Liver (tissue), 9 donors: ENCODE results near the gene ECT2. TPM values are rescaled to one million over a fixed set of nuclear protein-coding genes. Genes with fewer than 3 reads are reported as not detected.

Experiments used
- DNase-seq: peaks from one replicate; pipeline ENCODE4 v3.0.0-alpha.2; 2017; ENCODE audit warnings: low spot score
- H3K27ac ChIP-seq, 2 donors: one replicate each; pipeline ENCODE4 v1.7.0; 2013; ENCODE audit warnings: inconsistent platforms in 2 of 2, low read length in 2 of 2, control low read depth in 1 of 2, low read depth in 1 of 2, mild to moderate bottlenecking in 1 of 2
- H3K27me3 ChIP-seq, 4 donors: one replicate each; pipeline versions ENCODE4 v1.6.1 to v1.7.0; 2013; ENCODE audit warnings: low read length in 3 of 4, inconsistent platforms in 1 of 4, mild to moderate bottlenecking in 1 of 4, moderate library complexity in 1 of 4; ENCODE audit not compliant: control insufficient read depth in 4 of 4, insufficient read depth in 4 of 4
- H3K36me3 ChIP-seq, 4 donors: one replicate each; pipeline versions ENCODE4 v1.6.1 to v1.7.0; 2013; ENCODE audit warnings: low read length in 3 of 4, mild to moderate bottlenecking in 3 of 4, low read depth in 1 of 4, moderate library complexity in 1 of 4; ENCODE audit not compliant: control insufficient read depth in 4 of 4, insufficient read depth in 3 of 4
- H3K4me1 ChIP-seq, 4 donors: one replicate each; pipeline versions ENCODE4 v1.6.1 to v1.7.0; 2013; ENCODE audit warnings: low read length in 3 of 4, mild to moderate bottlenecking in 3 of 4, moderate library complexity in 1 of 4; ENCODE audit not compliant: control insufficient read depth in 4 of 4, insufficient read depth in 4 of 4
- H3K4me3 ChIP-seq, 3 donors: one replicate each; pipeline versions ENCODE4 v1.6.1 to v1.7.0; 2013; ENCODE audit warnings: low read length in 3 of 3, control low read depth in 1 of 3, low read depth in 1 of 3, mild to moderate bottlenecking in 1 of 3
- H3K9ac ChIP-seq, 2 donors: one replicate each; pipeline ENCODE4 v1.7.0; 2013; ENCODE audit warnings: low read length in 2 of 2, mild to moderate bottlenecking in 2 of 2, moderate library complexity in 2 of 2, control low read depth in 1 of 2, low read depth in 1 of 2
- H3K9me3 ChIP-seq, 4 donors: one replicate each; pipeline versions ENCODE4 v1.6.1 to v1.7.0; 2013; ENCODE audit warnings: low read length in 3 of 4; ENCODE audit not compliant: control insufficient read depth in 4 of 4
- EGR1 ChIP-seq, 2 donors: IDR thresholded peaks; 2 replicates each; pipeline ENCODE4 v1.6.1; 2016 to 2018; ENCODE audit warnings: antibody characterized with exemption in 2 of 2, low read depth in 2 of 2
- FOXA1 ChIP-seq: IDR thresholded peaks from 2 replicates; pipeline ENCODE4 v1.6.1; 2016; ENCODE audit warnings: antibody characterized with exemption
- GABPA ChIP-seq, 2 donors: IDR thresholded peaks in 1 of 2; conservative IDR thresholded peaks in 1 of 2; 2 replicates each; pipeline ENCODE4 v1.6.1; 2016; ENCODE audit warnings: antibody characterized with exemption in 2 of 2, mild to moderate bottlenecking in 1 of 2, moderate library complexity in 1 of 2
- HNF4A ChIP-seq, 2 donors: conservative IDR thresholded peaks; 2 replicates each; pipeline ENCODE4 v1.6.1; 2016; ENCODE audit warnings: antibody characterized with exemption in 2 of 2, mild to moderate bottlenecking in 2 of 2
- HNF4G ChIP-seq: IDR thresholded peaks from 2 replicates; pipeline ENCODE4 v1.6.1; 2016; ENCODE audit warnings: antibody characterized with exemption
- JUND ChIP-seq, 2 donors: IDR thresholded peaks; 2 replicates each; pipeline ENCODE4 v1.6.1; 2016; ENCODE audit warnings: antibody characterized with exemption in 2 of 2
- NR2F2 ChIP-seq: IDR thresholded peaks from 2 replicates; pipeline ENCODE4 v1.6.1; 2016; ENCODE audit warnings: antibody characterized with exemption
- RAD21 ChIP-seq, 2 donors: IDR thresholded peaks; 2 replicates each; pipeline ENCODE4 v1.6.1; 2016; ENCODE audit warnings: antibody characterized with exemption in 2 of 2, mild to moderate bottlenecking in 2 of 2
- RXRA ChIP-seq, 2 donors: IDR thresholded peaks; 2 replicates each; pipeline ENCODE4 v1.6.1; 2017 to 2018; ENCODE audit warnings: antibody characterized with exemption in 2 of 2, mild to moderate bottlenecking in 1 of 2
- SP1 ChIP-seq: IDR thresholded peaks from 2 replicates; pipeline ENCODE4 v1.6.1; 2018; ENCODE audit warnings: antibody characterized with exemption, mild to moderate bottlenecking
- TAF1 ChIP-seq: conservative IDR thresholded peaks from 2 replicates; pipeline ENCODE4 v1.6.1; 2016; ENCODE audit warnings: antibody characterized with exemption, mild to moderate bottlenecking
- YY1 ChIP-seq: IDR thresholded peaks from 2 replicates; pipeline ENCODE4 v1.6.1; 2016; ENCODE audit warnings: antibody characterized with exemption, mild to moderate bottlenecking
- WGBS: extraction: QIAGEN DNeasy Blood & Tissue Kit; methylation state at CpG from one replicate; pipeline ENCODE4 v1.1.7; 2013; 5-methylcytosine and 5-hydroxymethylcytosine counted together
- polyA plus RNA-seq, 2 donors: library from polyadenylated mRNA; stranded (reverse) in 1 of 2; unstranded in 1 of 2; fragments of 200-250 nt in 1 of 2; fragments of >200 nt in 1 of 2; fragmentation: Nextera tagmentation in 1 of 2; extraction: Ambion mirVana in 1 of 2; gene quantifications; one replicate each; pipeline versions ENCODE4 v1.2.1 to v1.2.3, GENCODE V29; 2013 to 2015
- total RNA-seq, 2 donors: library from RNA; depleted of rRNA; stranded (reverse); fragments of >200 nt; gene quantifications; one replicate each; pipeline ENCODE4 v1.2.3, GENCODE V29; 2014
- TF ChIP-seq, protein P1 (sequence below): IDR thresholded peaks from 2 replicates; pipeline ENCODE4 v1.6.1; 2016; ENCODE audit warnings: antibody characterized with exemption, mild to moderate bottlenecking
- TF ChIP-seq, protein P2 (sequence below): IDR thresholded peaks from 2 replicates; pipeline ENCODE4 v1.6.1; 2016; ENCODE audit warnings: antibody characterized with exemption
- TF ChIP-seq, protein P3 (sequence below): IDR thresholded peaks from 2 replicates; pipeline ENCODE4 v1.6.1; 2016; ENCODE audit warnings: antibody characterized with exemption
- TF ChIP-seq, protein P4 (sequence below): IDR thresholded peaks from 2 replicates; pipeline ENCODE4 v1.6.1; 2016; ENCODE audit warnings: antibody characterized with exemption
- TF ChIP-seq, protein P5 (sequence below): fragments of 150-350 bp; IDR thresholded peaks from 2 replicates; pipeline ENCODE4 v1.5.1; 2017; ENCODE audit warnings: improper control_type of control experiment, low read depth, low read length; ENCODE audit not compliant: missing input control
- donor health status: healthy.
- donor health status: healthy.
- donor health status: healthy.
- donor health status: healthy.
- donor health status: healthy.

ECT2 gene
- total and polyA plus RNA-seq, 4 donors = 1.5 to 32.4 (median 2.6) TPM

DNA sequence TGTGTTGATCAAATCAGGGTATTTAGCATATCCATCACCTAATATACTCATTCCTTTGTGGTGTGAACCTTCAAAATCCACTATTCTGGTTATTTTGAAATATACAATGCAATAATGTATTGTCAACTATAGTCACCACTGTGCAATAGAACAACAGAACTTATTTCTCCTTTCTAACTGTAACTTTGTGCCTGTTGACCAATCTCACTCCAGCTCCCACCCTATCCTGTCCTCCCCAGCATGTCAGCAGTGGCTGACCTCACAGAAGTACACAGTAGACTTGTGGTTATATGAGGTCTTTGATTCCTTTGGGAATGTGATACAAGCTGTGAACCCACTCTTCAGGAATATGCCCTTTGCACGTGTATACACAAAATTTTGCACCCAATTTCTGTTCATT lies 64.2 kb downstream of the ECT2 start:
- Histone ChIP-seq H3K9ac (no peak overlapping the region), H3K9me3 (no peaks in the 10 kb centered on the region), H3K27me3 (no peaks in the 10 kb centered on the region), H3K4me1 (no peaks in the 10 kb centered on the region), H3K27ac (no peak overlapping the region), H3K36me3 (no peaks in the 10 kb centered on the region), H3K4me3 (no peak overlapping the region)
- TF ChIP-seq GABPA (IDR thresholded peaks at IDR 0.05 in 1 of 2, conservative IDR thresholded peaks at IDR 0.05 in 1 of 2) = no peak
- TF ChIP-seq HNF4A (conservative IDR thresholded peaks at IDR 0.05) = no peak
- TF ChIP-seq, protein P1, sequence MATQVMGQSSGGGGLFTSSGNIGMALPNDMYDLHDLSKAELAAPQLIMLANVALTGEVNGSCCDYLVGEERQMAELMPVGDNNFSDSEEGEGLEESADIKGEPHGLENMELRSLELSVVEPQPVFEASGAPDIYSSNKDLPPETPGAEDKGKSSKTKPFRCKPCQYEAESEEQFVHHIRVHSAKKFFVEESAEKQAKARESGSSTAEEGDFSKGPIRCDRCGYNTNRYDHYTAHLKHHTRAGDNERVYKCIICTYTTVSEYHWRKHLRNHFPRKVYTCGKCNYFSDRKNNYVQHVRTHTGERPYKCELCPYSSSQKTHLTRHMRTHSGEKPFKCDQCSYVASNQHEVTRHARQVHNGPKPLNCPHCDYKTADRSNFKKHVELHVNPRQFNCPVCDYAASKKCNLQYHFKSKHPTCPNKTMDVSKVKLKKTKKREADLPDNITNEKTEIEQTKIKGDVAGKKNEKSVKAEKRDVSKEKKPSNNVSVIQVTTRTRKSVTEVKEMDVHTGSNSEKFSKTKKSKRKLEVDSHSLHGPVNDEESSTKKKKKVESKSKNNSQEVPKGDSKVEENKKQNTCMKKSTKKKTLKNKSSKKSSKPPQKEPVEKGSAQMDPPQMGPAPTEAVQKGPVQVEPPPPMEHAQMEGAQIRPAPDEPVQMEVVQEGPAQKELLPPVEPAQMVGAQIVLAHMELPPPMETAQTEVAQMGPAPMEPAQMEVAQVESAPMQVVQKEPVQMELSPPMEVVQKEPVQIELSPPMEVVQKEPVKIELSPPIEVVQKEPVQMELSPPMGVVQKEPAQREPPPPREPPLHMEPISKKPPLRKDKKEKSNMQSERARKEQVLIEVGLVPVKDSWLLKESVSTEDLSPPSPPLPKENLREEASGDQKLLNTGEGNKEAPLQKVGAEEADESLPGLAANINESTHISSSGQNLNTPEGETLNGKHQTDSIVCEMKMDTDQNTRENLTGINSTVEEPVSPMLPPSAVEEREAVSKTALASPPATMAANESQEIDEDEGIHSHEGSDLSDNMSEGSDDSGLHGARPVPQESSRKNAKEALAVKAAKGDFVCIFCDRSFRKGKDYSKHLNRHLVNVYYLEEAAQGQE = no peak
- TF ChIP-seq, protein P2, sequence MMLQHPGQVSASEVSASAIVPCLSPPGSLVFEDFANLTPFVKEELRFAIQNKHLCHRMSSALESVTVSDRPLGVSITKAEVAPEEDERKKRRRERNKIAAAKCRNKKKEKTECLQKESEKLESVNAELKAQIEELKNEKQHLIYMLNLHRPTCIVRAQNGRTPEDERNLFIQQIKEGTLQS = no peak
- no peak for TF ChIP-seq RAD21 (IDR thresholded peaks at IDR 0.05)
- no peak for TF ChIP-seq EGR1 (IDR thresholded peaks at IDR 0.05; ENCODE audit: low read depth in 2 of 2)
- TF ChIP-seq, protein P3, sequence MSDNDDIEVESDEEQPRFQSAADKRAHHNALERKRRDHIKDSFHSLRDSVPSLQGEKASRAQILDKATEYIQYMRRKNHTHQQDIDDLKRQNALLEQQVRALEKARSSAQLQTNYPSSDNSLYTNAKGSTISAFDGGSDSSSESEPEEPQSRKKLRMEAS = no peak
- no peak for TF ChIP-seq JUND (IDR thresholded peaks at IDR 0.05)
- TF ChIP-seq FOXA1 = no peak
- TF ChIP-seq, protein P4, sequence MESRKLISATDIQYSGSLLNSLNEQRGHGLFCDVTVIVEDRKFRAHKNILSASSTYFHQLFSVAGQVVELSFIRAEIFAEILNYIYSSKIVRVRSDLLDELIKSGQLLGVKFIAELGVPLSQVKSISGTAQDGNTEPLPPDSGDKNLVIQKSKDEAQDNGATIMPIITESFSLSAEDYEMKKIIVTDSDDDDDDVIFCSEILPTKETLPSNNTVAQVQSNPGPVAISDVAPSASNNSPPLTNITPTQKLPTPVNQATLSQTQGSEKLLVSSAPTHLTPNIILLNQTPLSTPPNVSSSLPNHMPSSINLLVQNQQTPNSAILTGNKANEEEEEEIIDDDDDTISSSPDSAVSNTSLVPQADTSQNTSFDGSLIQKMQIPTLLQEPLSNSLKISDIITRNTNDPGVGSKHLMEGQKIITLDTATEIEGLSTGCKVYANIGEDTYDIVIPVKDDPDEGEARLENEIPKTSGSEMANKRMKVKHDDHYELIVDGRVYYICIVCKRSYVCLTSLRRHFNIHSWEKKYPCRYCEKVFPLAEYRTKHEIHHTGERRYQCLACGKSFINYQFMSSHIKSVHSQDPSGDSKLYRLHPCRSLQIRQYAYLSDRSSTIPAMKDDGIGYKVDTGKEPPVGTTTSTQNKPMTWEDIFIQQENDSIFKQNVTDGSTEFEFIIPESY = no peak
- 92% methylated on average over 1 of the region's 1 CpG for WGBS
- no peak for DNase-seq

DNA sequence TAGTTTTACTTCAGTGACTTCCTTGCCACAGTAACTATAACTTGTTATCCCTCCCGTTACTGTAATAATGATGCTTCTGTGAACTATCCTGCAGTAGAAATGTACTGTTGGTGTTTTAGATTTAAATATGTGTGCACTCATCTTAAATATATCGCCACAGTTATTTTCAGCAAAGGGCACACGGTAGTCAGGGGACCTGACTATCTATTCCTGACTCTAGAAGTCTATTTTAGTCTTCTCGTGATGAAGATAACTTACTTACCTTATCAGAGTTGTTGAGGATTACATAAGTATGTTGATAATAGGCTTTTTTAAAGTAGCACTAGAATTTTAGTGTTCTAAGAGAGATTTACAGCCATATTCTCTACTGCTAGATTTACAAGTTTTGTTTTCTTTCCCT lies 65.3 kb downstream of the ECT2 start:
- Histone ChIP-seq H3K36me3 (no peaks in the 10 kb centered on the region), H3K4me1 (no peaks in the 10 kb centered on the region), H3K4me3 (no peak overlapping the region), H3K9me3 (no peaks in the 10 kb centered on the region), H3K9ac (no peak overlapping the region), H3K27ac (no peak overlapping the region), H3K27me3 (no peaks in the 10 kb centered on the region)
- 92% methylated on average over 4 of the region's 4 CpGs for WGBS
- DNase-seq = no peak
- TF ChIP-seq, protein P5, sequence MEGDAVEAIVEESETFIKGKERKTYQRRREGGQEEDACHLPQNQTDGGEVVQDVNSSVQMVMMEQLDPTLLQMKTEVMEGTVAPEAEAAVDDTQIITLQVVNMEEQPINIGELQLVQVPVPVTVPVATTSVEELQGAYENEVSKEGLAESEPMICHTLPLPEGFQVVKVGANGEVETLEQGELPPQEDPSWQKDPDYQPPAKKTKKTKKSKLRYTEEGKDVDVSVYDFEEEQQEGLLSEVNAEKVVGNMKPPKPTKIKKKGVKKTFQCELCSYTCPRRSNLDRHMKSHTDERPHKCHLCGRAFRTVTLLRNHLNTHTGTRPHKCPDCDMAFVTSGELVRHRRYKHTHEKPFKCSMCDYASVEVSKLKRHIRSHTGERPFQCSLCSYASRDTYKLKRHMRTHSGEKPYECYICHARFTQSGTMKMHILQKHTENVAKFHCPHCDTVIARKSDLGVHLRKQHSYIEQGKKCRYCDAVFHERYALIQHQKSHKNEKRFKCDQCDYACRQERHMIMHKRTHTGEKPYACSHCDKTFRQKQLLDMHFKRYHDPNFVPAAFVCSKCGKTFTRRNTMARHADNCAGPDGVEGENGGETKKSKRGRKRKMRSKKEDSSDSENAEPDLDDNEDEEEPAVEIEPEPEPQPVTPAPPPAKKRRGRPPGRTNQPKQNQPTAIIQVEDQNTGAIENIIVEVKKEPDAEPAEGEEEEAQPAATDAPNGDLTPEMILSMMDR = no peak
- TF ChIP-seq, protein P4 = no peak
- TF ChIP-seq, protein P2 = no peak
- no peak for TF ChIP-seq NR2F2
- no peak for TF ChIP-seq RXRA (IDR thresholded peaks at IDR 0.05)
- no peak for TF ChIP-seq EGR1 (IDR thresholded peaks at IDR 0.05; ENCODE audit: low read depth in 2 of 2)
- TF ChIP-seq HNF4A (conservative IDR thresholded peaks at IDR 0.05) = no peak
- no peak for TF ChIP-seq HNF4G
- no peak for TF ChIP-seq YY1
- no peak for TF ChIP-seq GABPA (IDR thresholded peaks at IDR 0.05 in 1 of 2, conservative IDR thresholded peaks at IDR 0.05 in 1 of 2)
- TF ChIP-seq, protein P3 = no peak
- no peak for TF ChIP-seq TAF1
- no peak for TF ChIP-seq SP1
